Measurements from ENCODE around the gene MVD.

DNA sequence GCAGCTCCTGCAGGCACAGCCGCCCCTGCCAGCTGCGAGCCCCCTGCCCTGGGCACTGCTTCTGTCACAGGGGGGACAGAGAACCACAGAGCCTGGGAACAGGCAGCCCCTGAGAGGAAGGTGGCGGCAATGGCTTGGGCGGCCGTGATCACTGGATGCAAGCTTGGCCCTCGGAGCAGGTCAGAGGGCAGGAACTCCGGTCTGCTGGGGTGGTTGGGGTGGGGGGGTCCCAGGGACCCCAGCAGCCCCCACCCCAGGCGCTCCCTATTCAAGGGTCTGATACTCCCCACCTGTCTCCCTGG, 10.2 kb downstream of the MVD start:
- TF ChIP-seq, protein P1, sequence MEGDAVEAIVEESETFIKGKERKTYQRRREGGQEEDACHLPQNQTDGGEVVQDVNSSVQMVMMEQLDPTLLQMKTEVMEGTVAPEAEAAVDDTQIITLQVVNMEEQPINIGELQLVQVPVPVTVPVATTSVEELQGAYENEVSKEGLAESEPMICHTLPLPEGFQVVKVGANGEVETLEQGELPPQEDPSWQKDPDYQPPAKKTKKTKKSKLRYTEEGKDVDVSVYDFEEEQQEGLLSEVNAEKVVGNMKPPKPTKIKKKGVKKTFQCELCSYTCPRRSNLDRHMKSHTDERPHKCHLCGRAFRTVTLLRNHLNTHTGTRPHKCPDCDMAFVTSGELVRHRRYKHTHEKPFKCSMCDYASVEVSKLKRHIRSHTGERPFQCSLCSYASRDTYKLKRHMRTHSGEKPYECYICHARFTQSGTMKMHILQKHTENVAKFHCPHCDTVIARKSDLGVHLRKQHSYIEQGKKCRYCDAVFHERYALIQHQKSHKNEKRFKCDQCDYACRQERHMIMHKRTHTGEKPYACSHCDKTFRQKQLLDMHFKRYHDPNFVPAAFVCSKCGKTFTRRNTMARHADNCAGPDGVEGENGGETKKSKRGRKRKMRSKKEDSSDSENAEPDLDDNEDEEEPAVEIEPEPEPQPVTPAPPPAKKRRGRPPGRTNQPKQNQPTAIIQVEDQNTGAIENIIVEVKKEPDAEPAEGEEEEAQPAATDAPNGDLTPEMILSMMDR (IDR thresholded peaks at IDR 0.05 in 2 of 3, conservative IDR thresholded peaks at IDR 0.05 in 1 of 3; ENCODE audit: borderline replicate concordance in 1 of 3, insufficient read depth in 1 of 3, low read depth in 2 of 3, low read length in 2 of 3), result no peak
- TF ChIP-seq ELF1 (IDR thresholded peaks at IDR 0.05; ENCODE audit: borderline replicate concordance, low read depth) (no peak), POLR2AphosphoS5 (IDR thresholded peaks at IDR 0.05; ENCODE audit: low read depth, low read length) (no peak), EZH2 (IDR thresholded peaks at IDR 0.05) (no peak)
- TF ChIP-seq, protein P2, sequence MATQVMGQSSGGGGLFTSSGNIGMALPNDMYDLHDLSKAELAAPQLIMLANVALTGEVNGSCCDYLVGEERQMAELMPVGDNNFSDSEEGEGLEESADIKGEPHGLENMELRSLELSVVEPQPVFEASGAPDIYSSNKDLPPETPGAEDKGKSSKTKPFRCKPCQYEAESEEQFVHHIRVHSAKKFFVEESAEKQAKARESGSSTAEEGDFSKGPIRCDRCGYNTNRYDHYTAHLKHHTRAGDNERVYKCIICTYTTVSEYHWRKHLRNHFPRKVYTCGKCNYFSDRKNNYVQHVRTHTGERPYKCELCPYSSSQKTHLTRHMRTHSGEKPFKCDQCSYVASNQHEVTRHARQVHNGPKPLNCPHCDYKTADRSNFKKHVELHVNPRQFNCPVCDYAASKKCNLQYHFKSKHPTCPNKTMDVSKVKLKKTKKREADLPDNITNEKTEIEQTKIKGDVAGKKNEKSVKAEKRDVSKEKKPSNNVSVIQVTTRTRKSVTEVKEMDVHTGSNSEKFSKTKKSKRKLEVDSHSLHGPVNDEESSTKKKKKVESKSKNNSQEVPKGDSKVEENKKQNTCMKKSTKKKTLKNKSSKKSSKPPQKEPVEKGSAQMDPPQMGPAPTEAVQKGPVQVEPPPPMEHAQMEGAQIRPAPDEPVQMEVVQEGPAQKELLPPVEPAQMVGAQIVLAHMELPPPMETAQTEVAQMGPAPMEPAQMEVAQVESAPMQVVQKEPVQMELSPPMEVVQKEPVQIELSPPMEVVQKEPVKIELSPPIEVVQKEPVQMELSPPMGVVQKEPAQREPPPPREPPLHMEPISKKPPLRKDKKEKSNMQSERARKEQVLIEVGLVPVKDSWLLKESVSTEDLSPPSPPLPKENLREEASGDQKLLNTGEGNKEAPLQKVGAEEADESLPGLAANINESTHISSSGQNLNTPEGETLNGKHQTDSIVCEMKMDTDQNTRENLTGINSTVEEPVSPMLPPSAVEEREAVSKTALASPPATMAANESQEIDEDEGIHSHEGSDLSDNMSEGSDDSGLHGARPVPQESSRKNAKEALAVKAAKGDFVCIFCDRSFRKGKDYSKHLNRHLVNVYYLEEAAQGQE (IDR thresholded peaks at IDR 0.05; ENCODE audit: low read depth), result no peak
- TF ChIP-seq, protein P3, sequence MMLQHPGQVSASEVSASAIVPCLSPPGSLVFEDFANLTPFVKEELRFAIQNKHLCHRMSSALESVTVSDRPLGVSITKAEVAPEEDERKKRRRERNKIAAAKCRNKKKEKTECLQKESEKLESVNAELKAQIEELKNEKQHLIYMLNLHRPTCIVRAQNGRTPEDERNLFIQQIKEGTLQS (IDR thresholded peaks at IDR 0.05), result no peak
